HepG2 (cell line): ENCODE results near the gene ARIH1. TPM values are rescaled to one million over a fixed set of nuclear protein-coding genes. Genes with fewer than 3 reads are reported as not detected.

ENCODE experiments used
- ATAC-seq: fragments of 200-7000 bp; cut with Tn5 transposase; 3 replicates; pipeline ENCODE4 v1.9.1; 2020; ENCODE audit warnings: mild to moderate bottlenecking, moderate library complexity
- BruUV-seq: library from RNA; stranded (reverse); fragments of 400-500 nt; replicated peaks from 2 replicates; lab custom pipeline; 2021; lab: Mats Ljungman, UMichigan
- CTCF ChIA-PET: fragments of 300-600 bp; formaldehyde crosslinking; extraction: SDS; loops from one replicate; lab custom pipeline; 2021; ENCODE audit warnings: low total read pairs, inconsistent platforms, low intra/inter-chr PET ratio; lab: Yijun Ruan, JAX
- POLR2A ChIA-PET: fragments of 350-600 bp; sonication (Branson Sonifier 250); formaldehyde crosslinking; loops from one replicate; lab custom pipeline; 2020; ENCODE audit warnings: antibody characterized with exemption, inconsistent platforms; lab: Yijun Ruan, JAX
- DNase-seq: peaks from one replicate; pipeline ENCODE4 v3.0.0-alpha.2; 2015; ENCODE audit warnings: low spot score
- FAIRE-seq: peaks from 3 replicates; lab custom pipeline; 2011; peaks lifted over from hg19 to GRCh38; lab: Jason Lieb, UNC
- H2AFZ ChIP-seq: one replicate; pipeline ENCODE4 v1.6.1; 2011; ENCODE audit warnings: low read length, inconsistent platforms
- H3K27ac ChIP-seq: fragments of 300-600 bp; 3 replicates; pipeline ENCODE4 v1.8.0; 2011; ENCODE audit warnings: mixed run types, mild to moderate bottlenecking, mixed read lengths, low read length, inconsistent platforms; ENCODE audit not compliant: insufficient read depth; ENCODE audit errors: extremely low read length
- H3K27me3 ChIP-seq, 2 experiments: fragments of 200-600 bp in 1 of 2; 2 replicates in 1 of 2; 3 replicates in 1 of 2; pipeline versions ENCODE4 v1.6.0 to v1.8.0; 2011; ENCODE audit warnings: low read length in 2 of 2, mild to moderate bottlenecking in 2 of 2, moderate library complexity in 2 of 2, inconsistent platforms in 1 of 2; ENCODE audit not compliant: insufficient read depth in 2 of 2, control insufficient read depth in 1 of 2
- H3K36me3 ChIP-seq, 2 experiments: fragments of 200-600 bp in 1 of 2; replicated peaks in 1 of 2; 2 replicates in 1 of 2; 3 replicates in 1 of 2; pipeline versions ENCODE4 v1.5.1 to v1.8.0; 2011; ENCODE audit warnings: low read length in 2 of 2, inconsistent platforms in 1 of 2; ENCODE audit not compliant: insufficient read depth in 2 of 2, control insufficient read depth in 1 of 2
- H3K4me1 ChIP-seq: 2 replicates; pipeline ENCODE4 v1.5.1; 2012; ENCODE audit warnings: low read length, inconsistent platforms; ENCODE audit not compliant: insufficient read depth
- H3K4me2 ChIP-seq: 2 replicates; pipeline ENCODE4 v1.6.0; 2011; ENCODE audit warnings: low read depth, low read length, inconsistent platforms
- H3K4me3 ChIP-seq, 3 experiments: fragments of 200-600 bp in 1 of 3; sonication (generic), shearing (Covaris generic) in 1 of 3; replicated peaks in 1 of 3; 2 replicates each; pipeline ENCODE4 v1.5.1; 2011 to 2016; ENCODE audit warnings: low read length in 3 of 3, inconsistent platforms in 2 of 3, low read depth in 2 of 3, mild to moderate bottlenecking in 2 of 3, control low read depth in 1 of 3, mixed read lengths in 1 of 3; ENCODE audit not compliant: insufficient read depth in 1 of 3
- H3K79me2 ChIP-seq: one replicate; pipeline ENCODE4 v1.6.1; 2011; ENCODE audit warnings: low read length, inconsistent platforms; ENCODE audit not compliant: insufficient read depth
- H3K9ac ChIP-seq: 2 replicates; pipeline ENCODE4 v1.6.0; 2011; ENCODE audit warnings: mild to moderate bottlenecking, low read depth, low read length, inconsistent platforms; ENCODE audit not compliant: insufficient read depth
- H3K9me3 ChIP-seq: 2 replicates; pipeline ENCODE4 v1.5.1; 2012; ENCODE audit warnings: mild to moderate bottlenecking, low read length
- H4K20me1 ChIP-seq: 2 replicates; pipeline ENCODE4 v1.6.0; 2011; ENCODE audit warnings: inconsistent platforms, mild to moderate bottlenecking, low read length, moderate library complexity; ENCODE audit not compliant: insufficient read depth
- ARID3A ChIP-seq: IDR thresholded peaks from 2 replicates; pipeline ENCODE4 v1.6.1; 2012; ENCODE audit warnings: low read depth, low read length, improper control_type of control experiment
- ATF5 ChIP-seq: sonication (generic); formaldehyde crosslinking; IDR thresholded peaks from 2 replicates; pipeline ENCODE4 v1.4.0; 2020; ENCODE audit warnings: mild to moderate bottlenecking, low read depth, missing genetic modification reagents
- CBX1 ChIP-seq: IDR thresholded peaks from one replicate; pipeline ENCODE4 v1.6.1; 2016; ENCODE audit warnings: antibody characterized with exemption, low read depth
- CENPT ChIP-seq: sonication (generic); formaldehyde crosslinking; IDR thresholded peaks from 2 replicates; pipeline ENCODE4 v1.8.0; 2022; ENCODE audit warnings: low read depth, mild to moderate bottlenecking, moderate library complexity, missing genetic modification reagents
- GMEB2 ChIP-seq: IDR thresholded peaks from 2 replicates; pipeline ENCODE4 v1.6.1; 2016; ENCODE audit warnings: missing biosample characterization, missing genetic modification reagents, low read depth
- HDAC2 ChIP-seq: sonication (generic); formaldehyde crosslinking; IDR thresholded peaks from 2 replicates; pipeline ENCODE4 v1.4.0; 2020; ENCODE audit warnings: missing genetic modification reagents
- KLF6 ChIP-seq: IDR thresholded peaks from 2 replicates; pipeline ENCODE4 v1.8.0; 2016; ENCODE audit warnings: missing biosample characterization, missing genetic modification reagents
- MAFG ChIP-seq: sonication (generic); formaldehyde crosslinking; IDR thresholded peaks from 2 replicates; pipeline ENCODE4 v1.5.1; 2020; ENCODE audit warnings: mild to moderate bottlenecking, missing genetic modification reagents
- NFE2L2 ChIP-seq: fragments of 150-350 bp; IDR thresholded peaks from 2 replicates; pipeline ENCODE4 v1.6.1; 2014; ENCODE audit warnings: low read length
- TCF12 ChIP-seq, 2 experiments: fragments of 450-650 bp in 1 of 2; sonication (generic) in 1 of 2; formaldehyde crosslinking in 1 of 2; IDR thresholded peaks; 2 replicates each; pipeline versions ENCODE4 v1.6.1 to v1.8.0; 2017 to 2022; ENCODE audit warnings: antibody characterized with exemption in 1 of 2, mild to moderate bottlenecking in 1 of 2, missing genetic modification reagents in 1 of 2, moderate library complexity in 1 of 2
- ZBED4 ChIP-seq: sonication (generic); formaldehyde crosslinking; IDR thresholded peaks from 2 replicates; pipeline ENCODE4 v1.4.0; 2020; ENCODE audit warnings: missing genetic modification reagents, borderline replicate concordance
- ZMYM4 ChIP-seq: sonication (generic); formaldehyde crosslinking; IDR thresholded peaks from 2 replicates; pipeline ENCODE4 v1.8.1; 2023; ENCODE audit warnings: mild to moderate bottlenecking, missing genetic modification reagents
- ZNF780A ChIP-seq: sonication (generic); formaldehyde crosslinking; IDR thresholded peaks from 2 replicates; pipeline ENCODE4 v1.8.0; 2022; ENCODE audit warnings: mild to moderate bottlenecking, missing genetic modification reagents, moderate library complexity
- WGBS: methylation state at CpG from one replicate; pipeline ENCODE4 v1.1.6; 2017; ENCODE audit warnings: low lambda C conversion rate; 5-methylcytosine and 5-hydroxymethylcytosine counted together
- in situ Hi-C: cut with HindIII; loops from 2 replicates; pipeline ENCODE4 v1.10.0; 2017; ENCODE audit warnings: low pct_unique_long_range_greater_than_20kb; ENCODE audit not compliant: extremely low pct_ligation_motif_present
- intact Hi-C: fragments of 100-400 bp; cut with micrococcal nuclease; formaldehyde crosslinking; loops from one replicate; pipeline ENCODE4 v1.10.0; 2022; ENCODE audit not compliant: unreplicated experiment
- polyA plus RNA-seq, 8 experiments: library from polyadenylated mRNA; depleted of rRNA in 3 of 8; stranded (reverse) in 7 of 8; unstranded in 1 of 8; fragments of >200 nt; fragmentation: Illumina TruSeq in 4 of 8; extraction: Trizol in 4 of 8; gene quantifications; 2 replicates each; pipeline versions ENCODE4 v1.2.1 to v1.2.3, GENCODE V29; 2011 to 2016; ENCODE audit warnings: low read depth in 4 of 8, missing spikeins in 1 of 8, mixed read lengths in 1 of 8; ENCODE audit not compliant: insufficient read depth in 1 of 8
- total RNA-seq, 5 experiments: library from RNA; depleted of rRNA; stranded (reverse); fragments of >200 nt; fragmentation: Illumina TruSeq; extraction: Trizol; gene quantifications; 2 replicates each; pipeline ENCODE4 v1.2.3, GENCODE V29; 2016; ENCODE audit warnings: low read depth in 1 of 5

Gene ARIH1
- total and polyA plus RNA-seq, 2 of the 13 experiments (the other 11 are each of a cell fraction or from before 2014, with no cell fraction given), result 38.8 to 59.8 TPM

GRCh38 chr15:72495007-72495406 lies 20.9 kb downstream of the ARIH1 start:
- Histone ChIP-seq H3K4me1 (no peaks in the 10 kb centered on the region), H3K9ac (no peak overlapping the region), H3K36me3 (peaks cover 3 to 27% of the 10 kb centered on the region in 2 experiments), H2AFZ (no peak overlapping the region), H3K79me2 (peaks cover 92% of the 10 kb centered on the region), H3K27ac (no peak overlapping the region), H3K4me3 (no peak overlapping the region), H3K4me2 (no peak overlapping the region), H3K27me3 (no peaks in the 10 kb centered on the region), H3K9me3 (no peaks in the 10 kb centered on the region), H4K20me1 (peaks cover 63% of the 10 kb centered on the region)
- DNase-seq (no peak), ATAC-seq (no peak), FAIRE-seq (no peak)
- no TSS peak for BruUV-seq
- CTCF ChIA-PET, result no interaction called here
- POLR2A ChIA-PET, result interaction anchor here (1.1 kb wide), 1 partner anchor 11 kb away, joined by 3 read pairs; no protein-coding TSS in a partner anchor
- intact Hi-C loops, result no loop called here
- WGBS, result 99% methylated on average over 3 of the region's 3 CpGs
- in situ Hi-C loops, result no loop called here
- TF ChIP-seq ZBED4 (CRISPR knock-in tag) (no peak), KLF6 (no peak), CENPT (CRISPR knock-in tag) (no peak), ZNF780A (no peak), ZMYM4 (CRISPR knock-in tag) (no peak), ARID3A (no peak), HDAC2 (no peak), ATF5 (CRISPR knock-in tag) (no peak), NFE2L2 (no peak), CBX1 (no peak), GMEB2 (CRISPR knock-in tag) (no peak), TCF12 (IDR thresholded peaks at IDR 0.05) (no peak), TCF12 (CRISPR knock-in tag; IDR thresholded peaks at IDR 0.05) (no peak), MAFG (no peak)
